H9 (cell line): ENCODE results near the gene LRP5. TPM values are rescaled to one million over a fixed set of nuclear protein-coding genes. Genes with fewer than 3 reads are reported as not detected.

Experiments
- DNase-seq: peaks from one replicate; pipeline ENCODE4 v3.0.0-alpha.2; 2017
- H2AFZ ChIP-seq: one replicate; pipeline ENCODE4 v1.6.1; 2013; ENCODE audit warnings: mild to moderate bottlenecking, low read length, control low read depth, moderate library complexity
- H2AK5ac ChIP-seq: 2 replicates; pipeline ENCODE4 v1.6.1; 2013; ENCODE audit warnings: low read length, control low read depth, mixed read lengths; ENCODE audit not compliant: insufficient read length
- H2BK120ac ChIP-seq: one replicate; pipeline ENCODE4 v1.6.1; 2013; ENCODE audit warnings: low read depth, mild to moderate bottlenecking, low read length, control low read depth, inconsistent platforms; ENCODE audit not compliant: poor library complexity, severe bottlenecking
- H2BK12ac ChIP-seq: 2 replicates; pipeline ENCODE4 v1.6.1; 2013; ENCODE audit warnings: low read length, control low read depth, mixed read lengths, low read depth; ENCODE audit not compliant: insufficient read length
- H2BK15ac ChIP-seq: 2 replicates; pipeline ENCODE4 v1.6.1; 2013; ENCODE audit warnings: low read depth, low read length, control low read depth
- H2BK20ac ChIP-seq: one replicate; pipeline ENCODE4 v1.6.1; 2013; ENCODE audit warnings: low read depth, mild to moderate bottlenecking, low read length, control low read depth, inconsistent platforms; ENCODE audit not compliant: poor library complexity, severe bottlenecking
- H2BK5ac ChIP-seq: 2 replicates; pipeline ENCODE4 v1.6.1; 2013; ENCODE audit warnings: low read length, control low read depth, mixed read lengths; ENCODE audit not compliant: insufficient read length
- H3K14ac ChIP-seq: 2 replicates; pipeline ENCODE4 v1.6.1; 2013; ENCODE audit warnings: low read length, control low read depth; ENCODE audit not compliant: insufficient read depth
- H3K18ac ChIP-seq: 2 replicates; pipeline ENCODE4 v1.6.1; 2013; ENCODE audit warnings: low read depth, mild to moderate bottlenecking, mixed read lengths, low read length, control low read depth; ENCODE audit not compliant: insufficient read length
- H3K23ac ChIP-seq: 2 replicates; pipeline ENCODE4 v1.6.1; 2013; ENCODE audit warnings: low read length, control low read depth, mixed read lengths, low read depth; ENCODE audit not compliant: insufficient read length
- H3K23me2 ChIP-seq: 2 replicates; pipeline ENCODE4 v1.6.1; 2013; ENCODE audit warnings: low read depth, mild to moderate bottlenecking, mixed read lengths, low read length, control low read depth; ENCODE audit not compliant: insufficient read length, poor library complexity, severe bottlenecking
- H3K27ac ChIP-seq: 2 replicates; pipeline ENCODE4 v1.5.1; 2013; ENCODE audit warnings: low read length, control low read depth, mixed read lengths, low read depth; ENCODE audit not compliant: insufficient read length
- H3K27me3 ChIP-seq: 2 replicates; pipeline ENCODE4 v1.6.1; 2013; ENCODE audit warnings: low read length, control low read depth, inconsistent platforms; ENCODE audit not compliant: insufficient read depth
- H3K4ac ChIP-seq: 2 replicates; pipeline ENCODE4 v1.6.1; 2013; ENCODE audit warnings: low read depth, mild to moderate bottlenecking, control low read depth, inconsistent platforms, low read length, moderate library complexity
- H3K4me1 ChIP-seq: 2 replicates; pipeline ENCODE4 v1.6.1; 2013; ENCODE audit warnings: low read length, control low read depth, inconsistent platforms; ENCODE audit not compliant: insufficient read depth
- H3K4me2 ChIP-seq: 2 replicates; pipeline ENCODE4 v1.6.1; 2013; ENCODE audit warnings: low read length, control low read depth, mixed read lengths; ENCODE audit not compliant: insufficient read length, insufficient read depth
- H3K56ac ChIP-seq: 2 replicates; pipeline ENCODE4 v1.6.1; 2013; ENCODE audit warnings: low read depth, mild to moderate bottlenecking, mixed read lengths, low read length, control low read depth; ENCODE audit not compliant: insufficient read length
- H3K79me1 ChIP-seq: 2 replicates; pipeline ENCODE4 v1.6.1; 2013; ENCODE audit warnings: low read depth, mild to moderate bottlenecking, moderate library complexity, low read length, control low read depth, inconsistent platforms; ENCODE audit not compliant: insufficient read depth, poor library complexity, severe bottlenecking
- H3K79me2 ChIP-seq: 2 replicates; pipeline ENCODE4 v1.6.1; 2013; ENCODE audit warnings: low read length, control low read depth, inconsistent platforms; ENCODE audit not compliant: insufficient read depth
- H3K9ac ChIP-seq: 2 replicates; pipeline ENCODE4 v1.6.1; 2013; ENCODE audit warnings: low read length, control low read depth, mixed read lengths; ENCODE audit not compliant: insufficient read length; ENCODE audit errors: extremely low read depth
- H3K9me3 ChIP-seq: one replicate; pipeline ENCODE4 v1.6.1; 2013; ENCODE audit warnings: low read depth, low read length, inconsistent platforms; ENCODE audit not compliant: control insufficient read depth
- H3T11ph ChIP-seq: one replicate; pipeline ENCODE4 v1.6.1; 2013; ENCODE audit warnings: mild to moderate bottlenecking, low read length, control low read depth, inconsistent platforms
- H4K20me1 ChIP-seq: one replicate; pipeline ENCODE4 v1.6.1; 2013; ENCODE audit not compliant: control insufficient read depth, insufficient read length, insufficient read depth
- H4K5ac ChIP-seq: 2 replicates; pipeline ENCODE4 v1.6.1; 2013; ENCODE audit warnings: low read depth, mild to moderate bottlenecking, mixed read lengths, low read length, control low read depth; ENCODE audit not compliant: insufficient read length
- H4K8ac ChIP-seq: replicated peaks from 2 replicates; pipeline ENCODE4 v1.6.1; 2013; ENCODE audit warnings: low read length, control low read depth, mixed read lengths, low read depth; ENCODE audit not compliant: insufficient read length
- H4K91ac ChIP-seq: 2 replicates; pipeline ENCODE4 v1.6.1; 2013; ENCODE audit warnings: low read depth, mild to moderate bottlenecking, moderate library complexity, mixed read lengths, low read length, control low read depth; ENCODE audit not compliant: insufficient read length
- H3K27ac Mint-ChIP-seq, 3 experiments: 2 replicates in 2 of 3; 3 replicates in 1 of 3; pipeline ENCODE4 v1.8.0; 2020 to 2021; ENCODE audit warnings: mixed read lengths in 3 of 3, mild to moderate bottlenecking in 1 of 3, moderate library complexity in 1 of 3
- H3K27me3 Mint-ChIP-seq: 2 replicates; pipeline ENCODE4 v1.8.0; 2021; ENCODE audit warnings: low read depth, mild to moderate bottlenecking, moderate library complexity, mixed read lengths
- H3K36me3 Mint-ChIP-seq, 3 experiments: 2 replicates in 2 of 3; 3 replicates in 1 of 3; pipeline ENCODE4 v1.8.0; 2020 to 2021; ENCODE audit warnings: low read depth in 3 of 3, mixed read lengths in 3 of 3; ENCODE audit not compliant: insufficient read depth in 1 of 3
- H3K4me1 Mint-ChIP-seq, 2 experiments: 2 replicates each; pipeline ENCODE4 v1.8.0; 2020; ENCODE audit warnings: mixed read lengths in 2 of 2
- H3K4me3 Mint-ChIP-seq, 2 experiments: 2 replicates in 1 of 2; 3 replicates in 1 of 2; pipeline ENCODE4 v1.8.0; 2020 to 2021; ENCODE audit warnings: mild to moderate bottlenecking in 2 of 2, mixed read lengths in 2 of 2, moderate library complexity in 1 of 2
- H3K9me3 Mint-ChIP-seq, 2 experiments: 2 replicates in 1 of 2; 3 replicates in 1 of 2; pipeline ENCODE4 v1.8.0; 2020; ENCODE audit warnings: mild to moderate bottlenecking in 2 of 2, mixed read lengths in 2 of 2, moderate library complexity in 1 of 2
- CTCF ChIP-seq: fragments of 200-600 bp; sonication (generic); conservative IDR thresholded peaks from 3 replicates; pipeline ENCODE4 v1.8.0; 2021; ENCODE audit warnings: antibody characterized with exemption, mild to moderate bottlenecking
- WGBS: extraction: QIAGEN DNeasy Blood & Tissue Kit; methylation state at CpG from one replicate; pipeline ENCODE4 v1.1.7; 2013; ENCODE audit warnings: missing lambda C conversion rate, low lambda C conversion rate, mixed read lengths; ENCODE audit not compliant: insufficient read length; ENCODE audit errors: extremely low coverage; 5-methylcytosine and 5-hydroxymethylcytosine counted together
- total RNA-seq: library from RNA; stranded (reverse); gene quantifications from 2 replicates; pipeline ENCODE4 v1.2.1, GENCODE V29; 2021

The LRP5 gene
- total RNA-seq, 1 experiment from 2014 or later: 38.4 TPM

DNA sequence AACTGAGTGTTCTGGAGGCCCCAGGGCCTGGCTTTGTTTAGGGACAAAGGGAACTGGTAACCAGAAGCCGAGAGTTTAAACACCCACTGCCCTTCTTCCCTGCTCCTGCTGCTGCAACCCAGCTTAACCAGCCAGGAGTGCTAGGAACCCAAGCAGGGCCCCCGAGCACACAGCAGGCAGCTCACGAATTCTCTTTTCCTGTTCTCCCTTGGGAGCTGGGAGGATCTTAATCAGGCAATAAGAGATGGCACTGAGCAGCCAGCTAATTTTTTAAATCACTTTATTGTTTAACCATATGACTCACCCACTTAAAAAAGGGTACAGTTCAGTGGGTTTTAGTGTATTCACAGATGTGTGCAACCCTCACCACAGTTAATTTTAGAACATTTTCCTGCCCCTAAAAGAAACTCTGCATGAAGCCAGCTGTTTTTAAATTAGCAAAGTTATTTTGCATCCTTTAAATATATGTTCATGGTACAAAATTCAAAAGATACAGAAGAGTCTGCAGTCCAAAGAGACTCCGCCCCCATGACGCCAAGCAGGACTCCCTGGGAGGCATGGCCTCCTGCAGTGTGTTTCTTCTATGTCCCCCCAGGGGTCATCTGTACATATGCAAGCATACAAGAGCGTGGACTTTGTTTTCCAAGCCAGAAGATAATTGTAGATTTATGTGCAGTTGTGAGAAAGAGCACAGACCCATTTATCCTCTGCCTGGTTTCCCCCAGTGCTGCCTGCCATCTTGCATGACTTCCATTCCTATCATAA lies 129.3 kb downstream of the LRP5 start:
- H4K5ac ChIP-seq: no peak overlapping the region
- H4K20me1 ChIP-seq: no peaks in the 10 kb centered on the region
- H2AK5ac ChIP-seq: no peak overlapping the region
- H3K27me3 Mint-ChIP-seq: no peaks in the 10 kb centered on the region
- no peaks in the 10 kb centered on the region for H3K4me1 ChIP-seq
- H2BK120ac ChIP-seq: no peak overlapping the region
- no peaks in the 10 kb centered on the region for H3K79me1 ChIP-seq
- H2BK12ac ChIP-seq: no peak overlapping the region
- H2BK5ac ChIP-seq: no peak overlapping the region
- H3K9ac ChIP-seq: no peak overlapping the region
- no peak overlapping the region for H3K27ac ChIP-seq
- no peak overlapping the region for H4K8ac ChIP-seq
- H3K79me2 ChIP-seq: no peaks in the 10 kb centered on the region
- H3T11ph ChIP-seq: no peak overlapping the region
- H3K56ac ChIP-seq: no peak overlapping the region
- H3K36me3 Mint-ChIP-seq: peaks cover 6 to 20% (median 19%) of the 10 kb centered on the region in 3 experiments; a peak in 4 of 7 replicates
- no peaks in the 10 kb centered on the region for H3K9me3 Mint-ChIP-seq
- no CpG with 5 or more reads among the region's 6 CpGs for WGBS
- H3K4me2 ChIP-seq: no peak overlapping the region
- no peaks in the 10 kb centered on the region for H3K9me3 ChIP-seq
- H3K18ac ChIP-seq: no peak overlapping the region
- H3K27ac Mint-ChIP-seq: peak overlapping the region in 2 of 3 experiments; percentile 60 to 75; a peak in 2 of 7 replicates
- H3K14ac ChIP-seq: no peak overlapping the region
- no peak overlapping the region for H2AFZ ChIP-seq
- H3K23me2 ChIP-seq: no peaks in the 10 kb centered on the region
- TF ChIP-seq CTCF: no peak
- peaks cover 22 to 38% of the 10 kb centered on the region in 2 experiments for H3K4me1 Mint-ChIP-seq
- no peak overlapping the region for H3K4me3 Mint-ChIP-seq
- no peak overlapping the region for H3K23ac ChIP-seq
- no peak overlapping the region for H2BK15ac ChIP-seq
- no peak overlapping the region for H4K91ac ChIP-seq
- no peak for DNase-seq
- H2BK20ac ChIP-seq: no peak overlapping the region
- no peaks in the 10 kb centered on the region for H3K27me3 ChIP-seq
- no peak overlapping the region for H3K4ac ChIP-seq
